SK-N-SH (cell line): ENCODE measurements around the gene F2RL2. TPM values are rescaled to one million over a fixed set of nuclear protein-coding genes. Genes with fewer than 3 reads are reported as not detected.

Experiments
- CTCF ChIA-PET: fragments of 300-600, 350-600 bp; formaldehyde crosslinking; extraction: SDS; loops from one replicate; lab custom pipeline; 2021; lab: Yijun Ruan, JAX
- POLR2A ChIA-PET: fragments of 350-600 bp; sonication (Branson Sonifier 250); formaldehyde crosslinking; extraction: SDS; loops from one replicate; lab custom pipeline; 2020; ENCODE audit warnings: antibody characterized with exemption, inconsistent platforms; lab: Yijun Ruan, JAX
- DNase-seq: peaks from one replicate; pipeline ENCODE4 v3.0.0; 2012
- H2AFZ ChIP-seq: fragments of 200-600 bp; sonication (generic); 2 replicates; pipeline ENCODE4 v1.8.1; 2016; ENCODE audit warnings: antibody characterized with exemption, mild to moderate bottlenecking, low read depth
- H3F3A ChIP-seq: fragments of 200-600 bp; sonication (generic); replicated peaks from 2 replicates; pipeline ENCODE3; 2016; ENCODE audit warnings: antibody characterized with exemption, mild to moderate bottlenecking; ENCODE audit not compliant: insufficient read depth
- H3K27ac ChIP-seq, 2 experiments: fragments of 200-500 bp in 1 of 2; fragments of 200-600 bp in 1 of 2; sonication (Bioruptor generic) in 1 of 2; sonication (generic), shearing (Covaris generic) in 1 of 2; 2 replicates each; pipeline versions ENCODE4 v1.5.1 to v1.6.1; 2014 to 2016; ENCODE audit warnings: low read depth in 2 of 2, inconsistent platforms in 1 of 2, low read length in 1 of 2, mild to moderate bottlenecking in 1 of 2, mixed read lengths in 1 of 2
- H3K27me3 ChIP-seq: fragments of 200-600 bp; sonication (generic), shearing (Covaris generic); 2 replicates; pipeline ENCODE4 v1.6.1; 2016; ENCODE audit warnings: mixed run types; ENCODE audit not compliant: insufficient read depth
- H3K36me3 ChIP-seq, 2 experiments: fragments of 200-500 bp in 1 of 2; fragments of 200-600 bp in 1 of 2; sonication (Bioruptor generic) in 1 of 2; sonication (generic) in 1 of 2; replicated peaks in 1 of 2; 2 replicates each; pipeline versions ENCODE3 to v1.5.1; 2014 to 2016; ENCODE audit warnings: low read length in 1 of 2, mild to moderate bottlenecking in 1 of 2; ENCODE audit not compliant: insufficient read depth in 2 of 2, control insufficient read depth in 1 of 2
- H3K4me1 ChIP-seq, 2 experiments: fragments of 200-500 bp in 1 of 2; fragments of 200-600 bp in 1 of 2; sonication (Bioruptor generic) in 1 of 2; sonication (generic), shearing (Covaris generic) in 1 of 2; 2 replicates each; pipeline versions ENCODE4 v1.5.1 to v1.6.1; 2014 to 2016; ENCODE audit warnings: low read depth in 1 of 2, low read length in 1 of 2, mixed run types in 1 of 2; ENCODE audit not compliant: insufficient read depth in 2 of 2, control insufficient read depth in 1 of 2
- H3K4me2 ChIP-seq: fragments of 200-600 bp; sonication (generic), shearing (Covaris generic); 2 replicates; pipeline ENCODE4 v1.6.1; 2017; ENCODE audit warnings: mixed run types
- H3K4me3 ChIP-seq, 2 experiments: fragments of 200-500 bp in 1 of 2; fragments of 200-600 bp in 1 of 2; sonication (Bioruptor generic) in 1 of 2; sonication (generic), shearing (Covaris generic) in 1 of 2; 2 replicates each; pipeline versions ENCODE4 v1.5.1 to v1.8.1; 2014 to 2016; ENCODE audit warnings: low read depth in 2 of 2, inconsistent platforms in 1 of 2, low read length in 1 of 2, mild to moderate bottlenecking in 1 of 2, mixed read lengths in 1 of 2, moderate library complexity in 1 of 2
- H3K79me2 ChIP-seq: fragments of 200-600 bp; sonication (generic); 2 replicates; pipeline ENCODE4 v1.8.1; 2017; ENCODE audit warnings: mild to moderate bottlenecking; ENCODE audit not compliant: insufficient read depth
- H3K9ac ChIP-seq: fragments of 200-600 bp; sonication (generic); 2 replicates; pipeline ENCODE4 v1.6.1; 2017; ENCODE audit warnings: mixed run types
- H3K9me2 ChIP-seq: fragments of 200-600 bp; sonication (generic); 2 replicates; pipeline ENCODE4 v1.6.1; 2017; ENCODE audit warnings: mixed run types
- H3K9me3 ChIP-seq: fragments of 200-600 bp; sonication (generic); 2 replicates; pipeline ENCODE4 v1.6.1; 2017; ENCODE audit warnings: mixed run types, mild to moderate bottlenecking, moderate library complexity
- H4K20me1 ChIP-seq: fragments of 200-600 bp; sonication (generic); 2 replicates; pipeline ENCODE4 v1.6.1; 2017; ENCODE audit warnings: mild to moderate bottlenecking, mixed run types; ENCODE audit not compliant: insufficient read depth
- CTCF ChIP-seq: fragments of 200-600 bp; sonication (generic); IDR thresholded peaks from 2 replicates; pipeline ENCODE4 v1.6.1; 2017; ENCODE audit warnings: antibody characterized with exemption, mild to moderate bottlenecking, moderate library complexity
- FOSL2 ChIP-seq: IDR thresholded peaks from 2 replicates; pipeline ENCODE4 v1.4.0; 2012; ENCODE audit warnings: low read depth, mild to moderate bottlenecking, moderate library complexity, borderline replicate concordance
- FOXM1 ChIP-seq: IDR thresholded peaks from 2 replicates; pipeline ENCODE4 v1.4.0; 2012; ENCODE audit warnings: low read depth, mild to moderate bottlenecking
- GABPA ChIP-seq: IDR thresholded peaks from 2 replicates; pipeline ENCODE4 v1.4.0; 2012; ENCODE audit warnings: low read depth, mild to moderate bottlenecking
- TCF12 ChIP-seq: IDR thresholded peaks from 2 replicates; pipeline ENCODE4 v1.4.0; 2012
- USF2 ChIP-seq: fragments of 150-350 bp; IDR thresholded peaks from 2 replicates; pipeline ENCODE4 v1.6.1; 2017; ENCODE audit warnings: antibody characterized with exemption, low read length, low read depth, borderline replicate concordance
- WGBS: methylation state at CpG from one replicate; pipeline ENCODE4 v1.1.6; 2017; ENCODE audit warnings: low lambda C conversion rate; 5-methylcytosine and 5-hydroxymethylcytosine counted together
- polyA plus RNA-seq, 3 experiments: library from polyadenylated mRNA; depleted of rRNA; stranded (reverse); fragments of >200 nt; gene quantifications; 2 replicates each; pipeline ENCODE4 v1.2.3, GENCODE V29; 2012

F2RL2 gene
- polyA plus RNA-seq, 1 of the 3 experiments (the other 2 are of a cell fraction) = 29.4 TPM

- H3K9ac ChIP-seq = no peak overlapping the region
- DNase-seq = no peak
- H3K4me2 ChIP-seq = no peak overlapping the region
- no peak overlapping the region for H2AFZ ChIP-seq
- H3K9me2 ChIP-seq = no peaks in the 10 kb centered on the region
- 43% methylated on average over 3 of the region's 3 CpGs for WGBS
- POLR2A ChIA-PET = no interaction called here
- H4K20me1 ChIP-seq = no peaks in the 10 kb centered on the region
- no peak overlapping the region for H3K27ac ChIP-seq
- H3K36me3 ChIP-seq = no peaks in the 10 kb centered on the region
- CTCF ChIA-PET = interaction anchor here (1.1 to 2.2 kb wide), 2 partner anchors 9 to 182 kb away, joined by 4 to 7 read pairs; no protein-coding TSS in a partner anchor
- TF ChIP-seq FOSL2 = no peak
- H3K4me1 ChIP-seq = no peaks in the 10 kb centered on the region; a peak in 1 of 4 replicates
- no peaks in the 10 kb centered on the region for H3K79me2 ChIP-seq
- no peaks in the 10 kb centered on the region for H3F3A ChIP-seq
- no peaks in the 10 kb centered on the region for H3K9me3 ChIP-seq
- no peak overlapping the region for H3K4me3 ChIP-seq
- H3K27me3 ChIP-seq = no peaks in the 10 kb centered on the region
These were observed 30.5 kb downstream of the F2RL2 start for GRCh38 chr5:76592692-76593091.

- H3K27me3 ChIP-seq = no peaks in the 10 kb centered on the region
- no peak for TF ChIP-seq CTCF
- TF ChIP-seq, all 33 proteins: peak for 0
- DNase-seq = no peak
- Histone ChIP-seq H3F3A (no peaks in the 10 kb centered on the region), H4K20me1 (no peaks in the 10 kb centered on the region), H3K9me3 (no peaks in the 10 kb centered on the region), H3K36me3 (no peaks in the 10 kb centered on the region), H3K27ac (no peak overlapping the region), H2AFZ (no peak overlapping the region), H3K4me3 (no peak overlapping the region), H3K9ac (no peak overlapping the region), H3K4me1 (no peaks in the 10 kb centered on the region), H3K4me2 (no peak overlapping the region), H3K9me2 (no peaks in the 10 kb centered on the region), H3K79me2 (no peaks in the 10 kb centered on the region)
- WGBS = 88% methylated on average over 3 of the region's 3 CpGs
- ChIA-PET POLR2A (no interaction called here), CTCF (interaction anchor here (0.7 to 2.2 kb wide), 4 partner anchors 8 to 183 kb away, joined by 3 to 7 read pairs (median 4); no protein-coding TSS in a partner anchor)
These were observed 31.8 kb downstream of the F2RL2 start for GRCh38 chr5:76591366-76591765.

GRCh38 chr5:76590027-76590426 lies 33.2 kb downstream of the F2RL2 start:
- H3K79me2 ChIP-seq = no peaks in the 10 kb centered on the region
- TF ChIP-seq TCF12 (no peak), GABPA (no peak), USF2 (no peak), FOXM1 (no peak)
- TF ChIP-seq, all 33 proteins: peak for 0
- Histone ChIP-seq H3K27me3 (no peaks in the 10 kb centered on the region), H2AFZ (no peak overlapping the region), H3K9me2 (no peaks in the 10 kb centered on the region), H3K4me2 (no peak overlapping the region), H3K4me3 (no peak overlapping the region), H3K9me3 (no peaks in the 10 kb centered on the region), H3F3A (no peaks in the 10 kb centered on the region), H4K20me1 (no peaks in the 10 kb centered on the region), H3K4me1 (no peaks in the 10 kb centered on the region), H3K36me3 (no peaks in the 10 kb centered on the region), H3K27ac (no peak overlapping the region), H3K9ac (no peak overlapping the region)
- CTCF ChIA-PET = no interaction called here
- POLR2A ChIA-PET = no interaction called here
- WGBS = 94% methylated on average over 1 of the region's 1 CpG
- DNase-seq = no peak
